ENCODE data around the gene TRIM31.

DNA sequence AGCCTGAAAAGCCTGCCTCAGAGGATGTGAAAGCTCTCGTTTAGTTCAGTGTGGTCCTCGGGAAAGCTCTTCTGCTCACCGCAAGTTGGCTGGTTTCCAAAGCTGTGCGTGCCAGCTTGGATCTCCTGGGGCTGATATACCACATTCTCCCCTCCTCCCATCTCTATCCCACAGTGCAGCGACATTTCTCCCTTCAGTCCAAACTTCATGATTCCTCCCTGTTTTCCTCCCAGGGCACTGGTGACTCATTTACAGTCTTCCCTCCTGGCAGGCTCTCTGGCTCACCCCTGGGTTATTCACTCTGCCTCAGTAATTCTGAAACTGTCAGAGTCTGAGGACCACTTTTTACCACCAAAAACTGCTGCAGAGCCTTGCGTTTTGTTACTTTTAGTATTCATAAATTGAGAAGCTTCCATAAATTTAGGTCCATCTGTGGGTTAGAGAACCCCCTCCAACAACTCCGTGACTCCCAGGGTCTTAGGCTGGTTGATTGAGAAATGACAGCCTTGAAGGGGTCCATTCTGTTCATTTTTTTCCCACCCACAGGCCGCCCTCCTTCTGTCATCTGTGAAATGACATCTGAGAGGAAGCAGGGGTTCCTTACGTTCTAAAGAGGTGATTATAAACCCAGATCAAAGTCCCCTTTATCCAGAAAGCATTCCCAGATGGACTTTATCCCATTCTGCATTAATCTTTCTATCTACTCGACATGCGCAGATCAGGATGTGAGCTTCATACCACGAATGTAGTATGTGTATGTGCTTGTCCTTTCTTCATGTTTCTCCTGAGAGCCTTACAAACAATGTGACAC lies 42.0 kb upstream of the TRIM31 start:
- TF ChIP-seq, protein P1, sequence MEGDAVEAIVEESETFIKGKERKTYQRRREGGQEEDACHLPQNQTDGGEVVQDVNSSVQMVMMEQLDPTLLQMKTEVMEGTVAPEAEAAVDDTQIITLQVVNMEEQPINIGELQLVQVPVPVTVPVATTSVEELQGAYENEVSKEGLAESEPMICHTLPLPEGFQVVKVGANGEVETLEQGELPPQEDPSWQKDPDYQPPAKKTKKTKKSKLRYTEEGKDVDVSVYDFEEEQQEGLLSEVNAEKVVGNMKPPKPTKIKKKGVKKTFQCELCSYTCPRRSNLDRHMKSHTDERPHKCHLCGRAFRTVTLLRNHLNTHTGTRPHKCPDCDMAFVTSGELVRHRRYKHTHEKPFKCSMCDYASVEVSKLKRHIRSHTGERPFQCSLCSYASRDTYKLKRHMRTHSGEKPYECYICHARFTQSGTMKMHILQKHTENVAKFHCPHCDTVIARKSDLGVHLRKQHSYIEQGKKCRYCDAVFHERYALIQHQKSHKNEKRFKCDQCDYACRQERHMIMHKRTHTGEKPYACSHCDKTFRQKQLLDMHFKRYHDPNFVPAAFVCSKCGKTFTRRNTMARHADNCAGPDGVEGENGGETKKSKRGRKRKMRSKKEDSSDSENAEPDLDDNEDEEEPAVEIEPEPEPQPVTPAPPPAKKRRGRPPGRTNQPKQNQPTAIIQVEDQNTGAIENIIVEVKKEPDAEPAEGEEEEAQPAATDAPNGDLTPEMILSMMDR (optimal IDR thresholded peaks at IDR 0.05 in 1 of 3, IDR thresholded peaks at IDR 0.05 in 1 of 3, conservative IDR thresholded peaks at IDR 0.05 in 1 of 3; ENCODE audit: extremely low read depth in 1 of 3, insufficient read depth in 2 of 3, low read length in 3 of 3), result no peak
- no peak for TF ChIP-seq EZH2 (IDR thresholded peaks at IDR 0.05; ENCODE audit: low read length)

Data from keratinocyte (primary cell).